ENCODE measurements around the gene TCF25.

GRCh38 chr16:89952049-89952448, 78.7 kb downstream of the TCF25 start:
- TF ChIP-seq POLR2A (IDR thresholded peaks at IDR 0.05) (no peak), CTCF (IDR thresholded peaks at IDR 0.05 in 8 of 11, conservative IDR thresholded peaks at IDR 0.05 in 3 of 11) (no peak), POLR2AphosphoS5 (IDR thresholded peaks at IDR 0.05) (no peak)

All from spleen (tissue), 7 donors.